HTERT RPE-1 (cell line): ENCODE data around the gene PTGER1.
"Not testable (repeated sequence)": the region's sequence is repeated elsewhere in the genome, so short reads cannot be mapped to it uniquely, and the experiment has no call there.

Experiments
- in situ Hi-C: fragments of 300-500 bp; cut with MboI; formaldehyde crosslinking; loops from 4 replicates; pipeline ENCODE4 v1.14.3; 2020; ENCODE audit warnings: low sequenced_read_pairs

Gene PTGER1

GRCh38 chr19:14475251-14476073 is at the start of gene PTGER1:
Gene PTGER1 (minus strand): TSS chr19:14475354. CDS start chr19:14474320, 1,034 bp downstream.
- in situ Hi-C loops = no loop called here

- in situ Hi-C loops = no loop called here
These were observed 45.4 kb upstream of the PTGER1 start for GRCh38 chr19:14520543-14520942.

- in situ Hi-C loops = no loop called here
These were observed 44.8 kb upstream of the PTGER1 start for GRCh38 chr19:14519860-14520407.

- in situ Hi-C loops = no loop called here
These were observed 44.2 kb upstream of the PTGER1 start for GRCh38 chr19:14519245-14519859.

GRCh38 chr19:14517840-14518505 is 42.8 kb upstream of the PTGER1 start, which contains the start of gene DNAJB1:
Gene DNAJB1 (minus strand): TSS chr19:14518397. CDS start chr19:14518349, 48 bp downstream.
- in situ Hi-C loops = no loop called here

- in situ Hi-C loops = no loop called here
These were observed 42.3 kb upstream of the PTGER1 start for GRCh38 chr19:14517446-14517839.

- in situ Hi-C loops = no loop called here
These were observed 41.7 kb upstream of the PTGER1 start for GRCh38 chr19:14516746-14517438.

- in situ Hi-C loops = no loop called here
These were observed 40.9 kb upstream of the PTGER1 start for GRCh38 chr19:14516048-14516534.

GRCh38 chr19:14515501-14516047 is 40.4 kb upstream of the PTGER1 start:
- in situ Hi-C loops = no loop called here

GRCh38 chr19:14514215-14514863 is 39.2 kb upstream of the PTGER1 start:
- in situ Hi-C loops = no loop called here

- in situ Hi-C loops = no loop called here
These were observed 37.3 kb upstream of the PTGER1 start for GRCh38 chr19:14512406-14512961.

GRCh38 chr19:14511229-14511593 is 36.1 kb upstream of the PTGER1 start:
- in situ Hi-C loops = no loop called here

- in situ Hi-C loops = no loop called here
These were observed 35.4 kb upstream of the PTGER1 start for GRCh38 chr19:14510311-14511228.

- in situ Hi-C loops = no loop called here
These were observed 32.8 kb upstream of the PTGER1 start for GRCh38 chr19:14507704-14508542.

- in situ Hi-C loops = no loop called here
These were observed 30.5 kb upstream of the PTGER1 start for GRCh38 chr19:14505488-14506239.

GRCh38 chr19:14504575-14504974 is 29.4 kb upstream of the PTGER1 start:
- in situ Hi-C loops = not testable (repeated sequence)

- in situ Hi-C loops = no loop called here
These were observed 28.1 kb upstream of the PTGER1 start for GRCh38 chr19:14503285-14503684.
